Smooth muscle cell (in vitro differentiated cells): ENCODE results near the gene CNKSR3. TPM values are rescaled to one million over a fixed set of nuclear protein-coding genes. Genes with fewer than 3 reads are reported as not detected.
"Not testable (repeated sequence)": the region's sequence is repeated elsewhere in the genome, so short reads cannot be mapped to it uniquely, and the experiment has no call there.

ENCODE experiments used
- DNase-seq: peaks from one replicate; lab custom pipeline; 2025; ENCODE audit not compliant: unreplicated experiment; lab: John Stamatoyannopoulos, UW
- H2AFZ ChIP-seq: fragments of 200-600 bp; sonication (generic); 2 replicates; pipeline ENCODE4 v1.6.0; 2016; ENCODE audit warnings: antibody characterized with exemption, low read depth, mild to moderate bottlenecking
- H3F3A ChIP-seq: fragments of 200-600 bp; sonication (generic); 2 replicates; pipeline ENCODE4 v1.6.0; 2017; ENCODE audit warnings: antibody characterized with exemption, low read depth
- H3K27ac ChIP-seq: fragments of 200-600 bp; sonication (generic); 2 replicates; pipeline ENCODE4 v1.5.1; 2016; ENCODE audit warnings: low read depth, mild to moderate bottlenecking
- H3K27me3 ChIP-seq: fragments of 200-600 bp; sonication (generic); 2 replicates; pipeline ENCODE4 v1.6.1; 2016; ENCODE audit warnings: low read depth, mild to moderate bottlenecking
- H3K36me3 ChIP-seq: fragments of 200-600 bp; sonication (generic); 2 replicates; pipeline ENCODE4 v1.5.1; 2016; ENCODE audit warnings: low read depth
- H3K4me1 ChIP-seq: fragments of 200-600 bp; sonication (generic); 2 replicates; pipeline ENCODE4 v1.5.1; 2016; ENCODE audit warnings: low read depth
- H3K4me2 ChIP-seq: fragments of 200-600 bp; sonication (generic); 2 replicates; pipeline ENCODE4 v1.6.0; 2016; ENCODE audit warnings: mild to moderate bottlenecking
- H3K4me3 ChIP-seq: fragments of 200-600 bp; sonication (generic); 2 replicates; pipeline ENCODE4 v1.5.1; 2016; ENCODE audit warnings: mild to moderate bottlenecking
- H3K79me2 ChIP-seq: fragments of 200-600 bp; sonication (generic); 2 replicates; pipeline ENCODE4 v1.6.0; 2016; ENCODE audit warnings: low read depth, mild to moderate bottlenecking
- H3K9ac ChIP-seq: fragments of 200-600 bp; sonication (generic); 2 replicates; pipeline ENCODE4 v1.6.0; 2016; ENCODE audit warnings: low read depth
- H3K9me3 ChIP-seq: fragments of 200-600 bp; sonication (generic); replicated peaks from 2 replicates; pipeline ENCODE4 v1.5.1; 2016; ENCODE audit warnings: low read depth
- H4K20me1 ChIP-seq: fragments of 200-600 bp; sonication (generic); 2 replicates; pipeline ENCODE4 v1.6.0; 2016; ENCODE audit warnings: low read depth
- CTCF ChIP-seq: fragments of 200-600 bp; sonication (generic); IDR thresholded peaks from 2 replicates; pipeline ENCODE4 v1.5.1; 2017; ENCODE audit warnings: borderline replicate concordance, mild to moderate bottlenecking, antibody characterized with exemption; ENCODE audit not compliant: insufficient read depth, poor library complexity, severe bottlenecking
- WGBS: methylation state at CpG from one replicate; pipeline ENCODE4 v1.1.7; 2016; ENCODE audit warnings: low lambda C conversion rate; 5-methylcytosine and 5-hydroxymethylcytosine counted together
- polyA plus RNA-seq: library from polyadenylated mRNA; unstranded; fragments of >200 nt; fragmentation: Nextera tagmentation; extraction: Ambion mirVana; gene quantifications from 2 replicates; pipeline ENCODE4 v1.2.1, GENCODE V29; 2016
- total RNA-seq: library from RNA; depleted of rRNA; stranded (reverse); fragments of >200 nt; gene quantifications from 2 replicates; pipeline ENCODE4 v1.2.3, GENCODE V29; 2014

CNKSR3 gene
- total and polyA plus RNA-seq, 2 experiments from 2014 or later: 5.0 to 5.5 TPM

GRCh38 chr6:154548130-154548830, 37.8 kb upstream of the CNKSR3 start:
- H3K4me2 ChIP-seq: peak overlapping the region; percentile 37
- TF ChIP-seq CTCF: no peak
- H2AFZ ChIP-seq: peak overlapping the region; percentile 55
- no peak for DNase-seq
- no peaks in the 10 kb centered on the region for H3K4me1 ChIP-seq
- no peaks in the 10 kb centered on the region for H3K79me2 ChIP-seq
- peak overlapping the region; percentile 64 for H3K27ac ChIP-seq
- no peak overlapping the region for H3K9ac ChIP-seq
- H3K36me3 ChIP-seq: no peaks in the 10 kb centered on the region
- H3K27me3 ChIP-seq: no peaks in the 10 kb centered on the region
- no peaks in the 10 kb centered on the region for H3K9me3 ChIP-seq
- WGBS: 32% methylated on average over 8 of the region's 8 CpGs
- H4K20me1 ChIP-seq: no peaks in the 10 kb centered on the region
- peaks cover 7% of the 10 kb centered on the region for H3F3A ChIP-seq
- no peak overlapping the region for H3K4me3 ChIP-seq

GRCh38 chr6:154543628-154544027, 33.1 kb upstream of the CNKSR3 start:
- no peak for DNase-seq
- no peak overlapping the region for H3K9ac ChIP-seq

GRCh38 chr6:154542747-154543146, 32.3 kb upstream of the CNKSR3 start:
- H4K20me1 ChIP-seq: no peaks in the 10 kb centered on the region
- H3K4me3 ChIP-seq: no peak overlapping the region
- H3K4me1 ChIP-seq: peaks cover 20% of the 10 kb centered on the region
- no peak for TF ChIP-seq CTCF
- H3F3A ChIP-seq: no peaks in the 10 kb centered on the region
- no peak overlapping the region for H3K4me2 ChIP-seq
- no peaks in the 10 kb centered on the region for H3K36me3 ChIP-seq
- no peak for DNase-seq
- H2AFZ ChIP-seq: peak overlapping the region; percentile 43
- no peak overlapping the region for H3K9ac ChIP-seq
- no peaks in the 10 kb centered on the region for H3K79me2 ChIP-seq
- H3K9me3 ChIP-seq: no peaks in the 10 kb centered on the region
- no peak overlapping the region for H3K27ac ChIP-seq
- H3K27me3 ChIP-seq: no peaks in the 10 kb centered on the region
- 35% methylated on average over 5 of the region's 5 CpGs for WGBS

More at GRCh38 chr6:154543628-154544027, 33.1 kb upstream of the CNKSR3 start:
- H2AFZ ChIP-seq: no peak overlapping the region
- H3K9me3 ChIP-seq: no peaks in the 10 kb centered on the region
- H3F3A ChIP-seq: peaks cover 3% of the 10 kb centered on the region
- no peaks in the 10 kb centered on the region for H3K79me2 ChIP-seq
- H3K4me2 ChIP-seq: no peak overlapping the region
- no peak overlapping the region for H3K27ac ChIP-seq
- H3K4me3 ChIP-seq: no peak overlapping the region
- 77% methylated on average over 5 of the region's 5 CpGs for WGBS
- H4K20me1 ChIP-seq: no peaks in the 10 kb centered on the region
- TF ChIP-seq CTCF: no peak
- H3K4me1 ChIP-seq: peaks cover 13% of the 10 kb centered on the region
- no peaks in the 10 kb centered on the region for H3K27me3 ChIP-seq
- H3K36me3 ChIP-seq: no peaks in the 10 kb centered on the region

GRCh38 chr6:154541837-154542236, 31.4 kb upstream of the CNKSR3 start:
- not testable (repeated sequence) for H3K4me2 ChIP-seq, H3K4me3 ChIP-seq, H3K79me2 ChIP-seq, H3K27ac ChIP-seq, H2AFZ ChIP-seq, DNase-seq, H4K20me1 ChIP-seq, H3K27me3 ChIP-seq, H3K9me3 ChIP-seq, H3K9ac ChIP-seq, H3K36me3 ChIP-seq, H3F3A ChIP-seq
- peaks cover 29% of the 10 kb centered on the region for H3K4me1 ChIP-seq
- WGBS: 96% methylated on average over 15 of the region's 15 CpGs
